ENCODE data around the gene CDIPT. TPM values are rescaled to one million over a fixed set of nuclear protein-coding genes. Genes with fewer than 3 reads are reported as not detected.

Gene CDIPT
- total RNA-seq, 4 donors from 2014 or later = 39.6 to 122 (median 91.2) TPM

- H3K4me3 ChIP-seq = no peak overlapping the region
- no peaks in the 10 kb centered on the region for H3K27me3 ChIP-seq
- no peak for DNase-seq
- TF ChIP-seq, protein P1, sequence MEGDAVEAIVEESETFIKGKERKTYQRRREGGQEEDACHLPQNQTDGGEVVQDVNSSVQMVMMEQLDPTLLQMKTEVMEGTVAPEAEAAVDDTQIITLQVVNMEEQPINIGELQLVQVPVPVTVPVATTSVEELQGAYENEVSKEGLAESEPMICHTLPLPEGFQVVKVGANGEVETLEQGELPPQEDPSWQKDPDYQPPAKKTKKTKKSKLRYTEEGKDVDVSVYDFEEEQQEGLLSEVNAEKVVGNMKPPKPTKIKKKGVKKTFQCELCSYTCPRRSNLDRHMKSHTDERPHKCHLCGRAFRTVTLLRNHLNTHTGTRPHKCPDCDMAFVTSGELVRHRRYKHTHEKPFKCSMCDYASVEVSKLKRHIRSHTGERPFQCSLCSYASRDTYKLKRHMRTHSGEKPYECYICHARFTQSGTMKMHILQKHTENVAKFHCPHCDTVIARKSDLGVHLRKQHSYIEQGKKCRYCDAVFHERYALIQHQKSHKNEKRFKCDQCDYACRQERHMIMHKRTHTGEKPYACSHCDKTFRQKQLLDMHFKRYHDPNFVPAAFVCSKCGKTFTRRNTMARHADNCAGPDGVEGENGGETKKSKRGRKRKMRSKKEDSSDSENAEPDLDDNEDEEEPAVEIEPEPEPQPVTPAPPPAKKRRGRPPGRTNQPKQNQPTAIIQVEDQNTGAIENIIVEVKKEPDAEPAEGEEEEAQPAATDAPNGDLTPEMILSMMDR (IDR thresholded peaks at IDR 0.05) = no peak
- no peak for TF ChIP-seq POLR2A (IDR thresholded peaks at IDR 0.05)
- peaks cover 0 to 24% (median 0%) of the 10 kb centered on the region in 3 donors for H3K36me3 ChIP-seq
- no peaks in the 10 kb centered on the region for H3K4me1 ChIP-seq
- H3K9me3 ChIP-seq = no peaks in the 10 kb centered on the region
- no peak overlapping the region for H3K27ac ChIP-seq
These were observed 12.0 kb downstream of the CDIPT start for GRCh38 chr16:29850998-29851397.

GRCh38 chr16:29849505-29849904, 13.5 kb downstream of the CDIPT start:
- TF ChIP-seq POLR2A (IDR thresholded peaks at IDR 0.05) = no peak
- TF ChIP-seq, protein P1 (IDR thresholded peaks at IDR 0.05) = no peak
- H3K4me3 ChIP-seq = no peak overlapping the region
- no peaks in the 10 kb centered on the region for H3K9me3 ChIP-seq
- no peaks in the 10 kb centered on the region for H3K4me1 ChIP-seq
- no peak for DNase-seq
- no peak overlapping the region for H3K27ac ChIP-seq
- peaks cover 0 to 39% (median 3%) of the 10 kb centered on the region in 3 donors for H3K36me3 ChIP-seq
- H3K27me3 ChIP-seq = no peaks in the 10 kb centered on the region

- DNase-seq = peak; percentile 64 to 89 (median 87)
- TF ChIP-seq, protein P1 (IDR thresholded peaks at IDR 0.05) = peak; percentile 72 to 93 (median 90)
- no peak for TF ChIP-seq POLR2A (IDR thresholded peaks at IDR 0.05)
- no peak overlapping the region for H3K4me3 ChIP-seq
- no peaks in the 10 kb centered on the region for H3K9me3 ChIP-seq
- H3K4me1 ChIP-seq = no peaks in the 10 kb centered on the region
- peaks cover 0 to 48% (median 3%) of the 10 kb centered on the region in 3 donors for H3K36me3 ChIP-seq
- peak overlapping the region in 1 of 4 donors; percentile 17 for H3K27ac ChIP-seq
- H3K27me3 ChIP-seq = no peaks in the 10 kb centered on the region
These were observed 14.4 kb downstream of the CDIPT start for GRCh38 chr16:29848420-29849297.

DNA sequence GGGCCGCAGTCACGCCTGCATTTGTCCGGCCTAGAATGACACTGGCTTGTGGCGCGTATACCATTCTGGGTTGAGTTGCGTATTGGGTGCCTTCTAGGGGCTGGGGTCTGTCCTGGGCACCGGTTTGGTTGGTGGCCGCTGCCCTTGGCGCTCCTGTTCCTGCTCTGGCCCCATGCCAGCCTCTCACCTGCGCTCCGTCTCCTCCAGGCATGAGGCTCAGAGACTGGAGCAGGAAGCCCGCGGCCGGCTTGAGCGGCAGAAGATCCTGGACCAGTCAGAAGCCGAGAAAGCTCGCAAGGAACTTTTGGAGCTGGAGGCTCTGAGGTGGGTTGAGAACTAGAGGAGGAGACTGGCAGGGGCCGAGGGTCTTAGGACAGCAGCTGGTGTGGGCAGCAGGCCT, 17.4 kb downstream of the CDIPT start:
- no peak overlapping the region for H3K27ac ChIP-seq
- H3K4me3 ChIP-seq = no peak overlapping the region
- no peak for DNase-seq
- H3K36me3 ChIP-seq = peaks cover 0 to 77% (median 3%) of the 10 kb centered on the region in 3 donors
- TF ChIP-seq, protein P1 (IDR thresholded peaks at IDR 0.05) = no peak
- no peak for TF ChIP-seq POLR2A (IDR thresholded peaks at IDR 0.05)
- H3K9me3 ChIP-seq = no peaks in the 10 kb centered on the region
- H3K4me1 ChIP-seq = no peaks in the 10 kb centered on the region
- H3K27me3 ChIP-seq = no peaks in the 10 kb centered on the region

GRCh38 chr16:29844575-29845331, 18.3 kb downstream of the CDIPT start:
- no peak for DNase-seq
- no peak overlapping the region for H3K27ac ChIP-seq
- no peaks in the 10 kb centered on the region for H3K4me1 ChIP-seq
- H3K36me3 ChIP-seq = peaks cover 0 to 86% (median 3%) of the 10 kb centered on the region in 3 donors
- no peak overlapping the region for H3K4me3 ChIP-seq
- H3K9me3 ChIP-seq = no peaks in the 10 kb centered on the region
- H3K27me3 ChIP-seq = no peaks in the 10 kb centered on the region
- TF ChIP-seq, protein P1 (IDR thresholded peaks at IDR 0.05) = no peak
- no peak for TF ChIP-seq POLR2A (IDR thresholded peaks at IDR 0.05)

All from Peyer's patch (tissue), 4 donors.